ENCODE measurements around the gene GALNT5. TPM values are rescaled to one million over a fixed set of nuclear protein-coding genes. Genes with fewer than 3 reads are reported as not detected.

The GALNT5 gene
- polyA plus RNA-seq, 1 donor (not counting 4 experiments of a cell fraction or from before 2014, with no cell fraction given), result 8.3 TPM

DNA sequence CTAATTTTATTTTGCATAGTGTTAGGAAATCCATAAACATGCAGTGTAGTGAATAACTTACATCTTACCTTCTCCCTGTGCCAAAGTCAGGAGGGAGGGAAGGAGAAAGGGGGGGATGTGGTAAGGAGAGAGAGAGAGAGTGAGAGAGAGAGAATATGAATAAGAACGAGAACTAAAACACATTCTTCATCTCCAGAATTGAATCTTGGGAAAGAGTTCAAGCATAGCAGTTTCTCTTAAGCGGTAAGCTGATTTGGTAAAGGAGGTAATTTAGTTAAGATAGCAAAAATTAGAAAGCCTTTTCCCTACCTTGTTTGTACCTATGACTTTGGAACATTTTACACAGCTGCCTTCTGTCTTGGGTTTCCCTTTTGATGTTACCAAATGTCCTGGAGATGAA is 52.4 kb downstream of the GALNT5 start:
- no peaks in the 10 kb centered on the region for H3K79me2 ChIP-seq (ENCODE audit: control insufficient read depth, insufficient read depth, low read length)
- DNase-seq (ENCODE audit: low read depth, low spot score) (no peak), FAIRE-seq (no peak)
- H2AFZ ChIP-seq (ENCODE audit: control insufficient read depth, low read length), result no peak overlapping the region
- no peaks in the 10 kb centered on the region for H3K36me3 ChIP-seq (ENCODE audit: control insufficient read depth in 2 of 2, extremely low read depth in 1 of 2, insufficient read depth in 2 of 2, low read length in 2 of 2)
- no peaks in the 10 kb centered on the region for H4K20me1 ChIP-seq (ENCODE audit: control insufficient read depth, extremely low read depth, insufficient read depth, low read length)
- TF ChIP-seq EZH2 (IDR thresholded peaks at IDR 0.05; ENCODE audit: low read length), result no peak
- TF ChIP-seq, protein P1, sequence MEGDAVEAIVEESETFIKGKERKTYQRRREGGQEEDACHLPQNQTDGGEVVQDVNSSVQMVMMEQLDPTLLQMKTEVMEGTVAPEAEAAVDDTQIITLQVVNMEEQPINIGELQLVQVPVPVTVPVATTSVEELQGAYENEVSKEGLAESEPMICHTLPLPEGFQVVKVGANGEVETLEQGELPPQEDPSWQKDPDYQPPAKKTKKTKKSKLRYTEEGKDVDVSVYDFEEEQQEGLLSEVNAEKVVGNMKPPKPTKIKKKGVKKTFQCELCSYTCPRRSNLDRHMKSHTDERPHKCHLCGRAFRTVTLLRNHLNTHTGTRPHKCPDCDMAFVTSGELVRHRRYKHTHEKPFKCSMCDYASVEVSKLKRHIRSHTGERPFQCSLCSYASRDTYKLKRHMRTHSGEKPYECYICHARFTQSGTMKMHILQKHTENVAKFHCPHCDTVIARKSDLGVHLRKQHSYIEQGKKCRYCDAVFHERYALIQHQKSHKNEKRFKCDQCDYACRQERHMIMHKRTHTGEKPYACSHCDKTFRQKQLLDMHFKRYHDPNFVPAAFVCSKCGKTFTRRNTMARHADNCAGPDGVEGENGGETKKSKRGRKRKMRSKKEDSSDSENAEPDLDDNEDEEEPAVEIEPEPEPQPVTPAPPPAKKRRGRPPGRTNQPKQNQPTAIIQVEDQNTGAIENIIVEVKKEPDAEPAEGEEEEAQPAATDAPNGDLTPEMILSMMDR (optimal IDR thresholded peaks at IDR 0.05 in 1 of 3, IDR thresholded peaks at IDR 0.05 in 1 of 3, conservative IDR thresholded peaks at IDR 0.05 in 1 of 3; ENCODE audit: extremely low read depth in 1 of 3, insufficient read depth in 2 of 3, low read length in 3 of 3), result no peak
- H3K4me2 ChIP-seq (ENCODE audit: control insufficient read depth, extremely low read depth, insufficient read depth, low read depth, low read length), result no peak overlapping the region
- H3K27me3 ChIP-seq (ENCODE audit: control insufficient read depth, extremely low read depth, insufficient read depth, low read length), result no peaks in the 10 kb centered on the region
- H3K9me1 ChIP-seq (ENCODE audit: control insufficient read depth, extremely low read depth, insufficient read depth, low read length), result no peaks in the 10 kb centered on the region
- H3K4me1 ChIP-seq (ENCODE audit: control insufficient read depth, extremely low read depth, insufficient read depth, low read length), result no peaks in the 10 kb centered on the region
- no peak overlapping the region for H3K9ac ChIP-seq (ENCODE audit: control insufficient read depth, extremely low read depth, insufficient read depth, low read length)
- H3K27ac ChIP-seq (ENCODE audit: control insufficient read depth, insufficient read depth, low read length), result no peak overlapping the region
- H3K4me3 ChIP-seq (ENCODE audit: control insufficient read depth in 2 of 3, extremely low read depth in 1 of 3, insufficient read depth in 2 of 3, low read depth in 1 of 3, low read length in 3 of 3), result no peak overlapping the region
- no peaks in the 10 kb centered on the region for H3K9me3 ChIP-seq (ENCODE audit: control insufficient read depth, low read depth, low read length)
- dilution Hi-C loops (cut with MboI; ENCODE audit: extremely low pct_ligation_motif_present, low sequenced_read_pairs), result no loop called here

DNA sequence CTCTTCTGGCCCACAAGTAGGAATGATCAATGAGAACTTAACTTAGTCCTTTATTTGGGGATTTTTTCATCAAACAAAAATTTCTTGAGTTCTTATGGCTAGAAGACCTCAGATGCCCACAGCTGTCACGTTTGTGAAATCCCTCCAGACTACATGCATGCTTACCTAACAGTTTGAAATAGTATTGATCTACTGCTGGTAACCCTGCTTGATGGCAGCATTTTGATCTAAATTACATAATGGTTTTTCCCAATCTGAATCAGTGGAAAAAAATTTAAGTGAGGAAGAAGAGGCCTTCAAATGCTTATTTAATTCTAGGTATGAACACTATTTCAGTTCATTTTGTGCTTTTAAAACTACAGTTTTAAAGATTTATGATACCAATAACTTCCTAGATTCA is 54.2 kb downstream of the GALNT5 start:
- H3K79me2 ChIP-seq (ENCODE audit: control insufficient read depth, insufficient read depth, low read length), result no peaks in the 10 kb centered on the region
- no peaks in the 10 kb centered on the region for H3K27me3 ChIP-seq (ENCODE audit: control insufficient read depth, extremely low read depth, insufficient read depth, low read length)
- no peaks in the 10 kb centered on the region for H4K20me1 ChIP-seq (ENCODE audit: control insufficient read depth, extremely low read depth, insufficient read depth, low read length)
- DNase-seq (ENCODE audit: low read depth, low spot score) (no peak), FAIRE-seq (no peak)
- H3K4me2 ChIP-seq (ENCODE audit: control insufficient read depth, extremely low read depth, insufficient read depth, low read depth, low read length), result no peak overlapping the region
- no peak for TF ChIP-seq EZH2 (IDR thresholded peaks at IDR 0.05; ENCODE audit: low read length)
- no peaks in the 10 kb centered on the region for H3K9me3 ChIP-seq (ENCODE audit: control insufficient read depth, low read depth, low read length)
- dilution Hi-C loops (cut with MboI; ENCODE audit: extremely low pct_ligation_motif_present, low sequenced_read_pairs), result no loop called here
- no peak overlapping the region for H3K4me3 ChIP-seq (ENCODE audit: control insufficient read depth in 2 of 3, extremely low read depth in 1 of 3, insufficient read depth in 2 of 3, low read depth in 1 of 3, low read length in 3 of 3)
- H3K4me1 ChIP-seq (ENCODE audit: control insufficient read depth, extremely low read depth, insufficient read depth, low read length), result no peaks in the 10 kb centered on the region
- no peak overlapping the region for H3K27ac ChIP-seq (ENCODE audit: control insufficient read depth, insufficient read depth, low read length)
- H3K9ac ChIP-seq (ENCODE audit: control insufficient read depth, extremely low read depth, insufficient read depth, low read length), result no peak overlapping the region
- no peaks in the 10 kb centered on the region for H3K36me3 ChIP-seq (ENCODE audit: control insufficient read depth in 2 of 2, extremely low read depth in 1 of 2, insufficient read depth in 2 of 2, low read length in 2 of 2)
- H2AFZ ChIP-seq (ENCODE audit: control insufficient read depth, low read length), result no peak overlapping the region
- H3K9me1 ChIP-seq (ENCODE audit: control insufficient read depth, extremely low read depth, insufficient read depth, low read length), result no peaks in the 10 kb centered on the region

DNA sequence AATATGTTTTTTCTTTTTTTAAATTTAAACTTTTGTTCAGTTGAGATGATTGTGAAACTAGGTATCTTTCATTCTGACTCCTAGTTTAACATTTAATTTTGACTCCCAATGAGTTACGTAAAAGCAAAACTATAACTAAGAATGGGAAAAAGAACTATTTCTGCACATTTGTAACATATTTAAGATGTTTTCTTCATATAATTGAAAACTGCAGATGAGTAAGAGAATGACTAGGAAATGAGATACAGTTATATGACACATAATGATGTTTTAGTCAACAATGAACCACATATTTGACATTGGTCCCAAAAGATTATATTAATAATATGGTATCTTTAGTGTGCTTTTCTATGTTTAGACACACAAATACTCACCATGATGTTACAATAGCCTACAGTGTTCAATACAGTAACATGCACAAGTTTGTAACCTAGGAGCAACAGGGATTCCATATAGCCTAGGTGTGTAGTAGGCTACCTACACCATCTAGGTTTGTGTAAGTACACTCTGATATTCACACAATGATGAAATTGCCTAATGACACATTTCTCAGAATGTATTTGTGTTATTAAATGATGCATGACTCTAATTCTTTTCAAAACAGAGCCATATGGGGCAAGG is 55.5 kb downstream of the GALNT5 start:
- H3K9ac ChIP-seq (ENCODE audit: control insufficient read depth, extremely low read depth, insufficient read depth, low read length), result no peak overlapping the region
- no peaks in the 10 kb centered on the region for H3K9me1 ChIP-seq (ENCODE audit: control insufficient read depth, extremely low read depth, insufficient read depth, low read length)
- H3K27ac ChIP-seq (ENCODE audit: control insufficient read depth, insufficient read depth, low read length), result no peak overlapping the region
- H4K20me1 ChIP-seq (ENCODE audit: control insufficient read depth, extremely low read depth, insufficient read depth, low read length), result no peaks in the 10 kb centered on the region
- dilution Hi-C loops (cut with MboI; ENCODE audit: extremely low pct_ligation_motif_present, low sequenced_read_pairs), result no loop called here
- H3K4me3 ChIP-seq (ENCODE audit: control insufficient read depth in 2 of 3, extremely low read depth in 1 of 3, insufficient read depth in 2 of 3, low read depth in 1 of 3, low read length in 3 of 3), result no peak overlapping the region
- no peaks in the 10 kb centered on the region for H3K36me3 ChIP-seq (ENCODE audit: control insufficient read depth in 2 of 2, extremely low read depth in 1 of 2, insufficient read depth in 2 of 2, low read length in 2 of 2)
- H2AFZ ChIP-seq (ENCODE audit: control insufficient read depth, low read length), result no peak overlapping the region
- H3K27me3 ChIP-seq (ENCODE audit: control insufficient read depth, extremely low read depth, insufficient read depth, low read length), result peaks cover 3% of the 10 kb centered on the region
- no peak for FAIRE-seq
- H3K4me2 ChIP-seq (ENCODE audit: control insufficient read depth, extremely low read depth, insufficient read depth, low read depth, low read length), result no peak overlapping the region
- no peaks in the 10 kb centered on the region for H3K9me3 ChIP-seq (ENCODE audit: control insufficient read depth, low read depth, low read length)
- TF ChIP-seq EZH2 (IDR thresholded peaks at IDR 0.05; ENCODE audit: low read length), result no peak
- TF ChIP-seq, protein P1 (optimal IDR thresholded peaks at IDR 0.05 in 1 of 3, IDR thresholded peaks at IDR 0.05 in 1 of 3, conservative IDR thresholded peaks at IDR 0.05 in 1 of 3; ENCODE audit: extremely low read depth in 1 of 3, insufficient read depth in 2 of 3, low read length in 3 of 3), result no peak
- H3K79me2 ChIP-seq (ENCODE audit: control insufficient read depth, insufficient read depth, low read length), result no peaks in the 10 kb centered on the region
- no peaks in the 10 kb centered on the region for H3K4me1 ChIP-seq (ENCODE audit: control insufficient read depth, extremely low read depth, insufficient read depth, low read length)
- DNase-seq (ENCODE audit: low read depth, low spot score), result no peak
